Activated CD4-positive, alpha-beta T cell treated with anti-CD3 and anti-CD28 coated beads, Interleukin-2, amount 10 ng/mL, durations not matched to agents 7 days and 5 days (primary cell): Measurements from ENCODE around the gene GNB1L. TPM values are rescaled to one million over a fixed set of nuclear protein-coding genes. Genes with fewer than 3 reads are reported as not detected.
"Not testable (repeated sequence)": the region's sequence is repeated elsewhere in the genome, so short reads cannot be mapped to it uniquely, and the experiment has no call there.

Source experiments
- CTCF ChIA-PET: fragments of 350-600 bp; sonication (Branson Sonifier 250); formaldehyde crosslinking; loops from one replicate; lab custom pipeline; 2021; ENCODE audit warnings: antibody characterized with exemption; lab: Charles Lee
- POLR2A ChIA-PET: fragments of 350-600 bp; sonication (Branson Sonifier 250); formaldehyde crosslinking; loops from one replicate; lab custom pipeline; 2021; ENCODE audit warnings: antibody characterized with exemption; lab: Charles Lee
- DNase-seq: peaks from one replicate; pipeline ENCODE4 v3.0.0-alpha.2; 2020
- H3K27ac Mint-ChIP-seq: one replicate; pipeline ENCODE4 v1.8.0; 2021; ENCODE audit warnings: mild to moderate bottlenecking, moderate library complexity, mixed read lengths
- H3K27me3 Mint-ChIP-seq: one replicate; pipeline ENCODE4 v1.8.0; 2021; ENCODE audit warnings: mixed read lengths
- H3K36me3 Mint-ChIP-seq: one replicate; pipeline ENCODE4 v1.8.0; 2021; ENCODE audit warnings: low read depth, mixed read lengths
- H3K4me1 Mint-ChIP-seq: one replicate; pipeline ENCODE4 v1.8.0; 2021; ENCODE audit warnings: mixed read lengths
- H3K4me3 Mint-ChIP-seq: one replicate; pipeline ENCODE4 v1.8.0; 2021; ENCODE audit warnings: mild to moderate bottlenecking, moderate library complexity, mixed read lengths
- H3K9me3 Mint-ChIP-seq: one replicate; pipeline ENCODE4 v1.8.0; 2021; ENCODE audit warnings: mixed read lengths
- total RNA-seq, 2 experiments: library from RNA; stranded (reverse); gene quantifications; one replicate each; pipeline ENCODE4 v1.2.3, GENCODE V29; 2021

Gene GNB1L
- total RNA-seq, 2 experiments from 2014 or later = 5.3 to 7.3 TPM

- Mint-ChIP-seq H3K9me3 (no peaks in the 10 kb centered on the region), H3K27ac (no peak overlapping the region), H3K27me3 (no peaks in the 10 kb centered on the region), H3K4me3 (no peak overlapping the region), H3K36me3 (no peaks in the 10 kb centered on the region), H3K4me1 (peaks cover 14% of the 10 kb centered on the region)
- ChIA-PET POLR2A (no interaction called here), CTCF (no interaction called here)
- DNase-seq = no peak
Observed at GRCh38 chr22:19840059-19840458, 14.6 kb downstream of the GNB1L start.

- no peaks in the 10 kb centered on the region for H3K9me3 Mint-ChIP-seq
- no peaks in the 10 kb centered on the region for H3K27me3 Mint-ChIP-seq
- ChIA-PET POLR2A (no interaction called here), CTCF (no interaction called here)
- no peak for DNase-seq
- H3K4me1 Mint-ChIP-seq = peaks cover 3% of the 10 kb centered on the region
- H3K36me3 Mint-ChIP-seq = no peaks in the 10 kb centered on the region
- H3K27ac Mint-ChIP-seq = no peak overlapping the region
- H3K4me3 Mint-ChIP-seq = no peak overlapping the region
Observed at GRCh38 chr22:19837915-19838314, 16.8 kb downstream of the GNB1L start.

- H3K36me3 Mint-ChIP-seq = no peaks in the 10 kb centered on the region
- no peaks in the 10 kb centered on the region for H3K27me3 Mint-ChIP-seq
- POLR2A ChIA-PET = no interaction called here
- H3K27ac Mint-ChIP-seq = no peak overlapping the region
- no peak overlapping the region for H3K4me3 Mint-ChIP-seq
- H3K9me3 Mint-ChIP-seq = no peaks in the 10 kb centered on the region
- CTCF ChIA-PET = no interaction called here
- H3K4me1 Mint-ChIP-seq = peaks cover 7% of the 10 kb centered on the region
- no peak for DNase-seq
Observed at GRCh38 chr22:19836512-19836911, 18.2 kb downstream of the GNB1L start.

- no peak for DNase-seq
- no peaks in the 10 kb centered on the region for H3K9me3 Mint-ChIP-seq
- H3K4me1 Mint-ChIP-seq = peaks cover 7% of the 10 kb centered on the region
- CTCF ChIA-PET = interaction anchor here (0.8 kb wide), 1 partner anchor 184 kb away, joined by 3 read pairs; no protein-coding TSS in a partner anchor
- POLR2A ChIA-PET = no interaction called here
- H3K27me3 Mint-ChIP-seq = no peaks in the 10 kb centered on the region
- H3K27ac Mint-ChIP-seq = no peak overlapping the region
- H3K4me3 Mint-ChIP-seq = no peak overlapping the region
- no peaks in the 10 kb centered on the region for H3K36me3 Mint-ChIP-seq
Observed at GRCh38 chr22:19834599-19834998, 20.1 kb downstream of the GNB1L start.

GRCh38 chr22:19833327-19833726 is 21.3 kb downstream of the GNB1L start:
- DNase-seq, POLR2A ChIA-PET, H3K27ac Mint-ChIP-seq, H3K36me3 Mint-ChIP-seq, H3K4me3 Mint-ChIP-seq, H3K4me1 Mint-ChIP-seq, CTCF ChIA-PET, H3K27me3 Mint-ChIP-seq, H3K9me3 Mint-ChIP-seq: not testable (repeated sequence)

GRCh38 chr22:19832476-19833108 is 22.1 kb downstream of the GNB1L start:
- Mint-ChIP-seq H3K9me3 (no peaks in the 10 kb centered on the region), H3K36me3 (no peaks in the 10 kb centered on the region), H3K27me3 (no peaks in the 10 kb centered on the region), H3K4me1 (peaks cover 7% of the 10 kb centered on the region), H3K4me3 (no peak overlapping the region), H3K27ac (no peak overlapping the region)
- CTCF ChIA-PET = interaction anchor here (0.8 to 1.1 kb wide), 3 partner anchors 10 to 102 kb away, joined by 3 read pairs; no protein-coding TSS in a partner anchor
- POLR2A ChIA-PET = interaction anchor here (0.7 kb wide), 1 partner anchor 23 kb away, joined by 3 read pairs; no protein-coding TSS in a partner anchor
- peak; percentile 2 for DNase-seq

GRCh38 chr22:19831979-19832378 is 22.7 kb downstream of the GNB1L start:
- not testable (repeated sequence) for DNase-seq, H3K9me3 Mint-ChIP-seq, H3K27ac Mint-ChIP-seq, H3K4me3 Mint-ChIP-seq, H3K27me3 Mint-ChIP-seq, H3K4me1 Mint-ChIP-seq, H3K36me3 Mint-ChIP-seq
- ChIA-PET POLR2A (interaction anchor here (0.7 kb wide), 1 partner anchor 24 kb away, joined by 3 read pairs; no protein-coding TSS in a partner anchor), CTCF (interaction anchor here (0.7 to 1.1 kb wide), 5 partner anchors 9 to 101 kb away, joined by 3 to 5 read pairs (median 3); no protein-coding TSS in a partner anchor)

GRCh38 chr22:19831016-19831415 is 23.7 kb downstream of the GNB1L start:
- Mint-ChIP-seq H3K27ac (no peak overlapping the region), H3K4me1 (peaks cover 7% of the 10 kb centered on the region), H3K36me3 (no peaks in the 10 kb centered on the region), H3K27me3 (no peaks in the 10 kb centered on the region), H3K9me3 (no peaks in the 10 kb centered on the region), H3K4me3 (no peak overlapping the region)
- no peak for DNase-seq
- ChIA-PET CTCF (interaction anchor here (0.7 to 0.9 kb wide), 2 partner anchors 82 to 351 kb away, joined by 3 to 5 read pairs; no protein-coding TSS in a partner anchor), POLR2A (no interaction called here)

GRCh38 chr22:19828035-19828401 is 26.7 kb downstream of the GNB1L start:
- Mint-ChIP-seq H3K27me3 (no peaks in the 10 kb centered on the region), H3K4me1 (peaks cover 6% of the 10 kb centered on the region), H3K27ac (no peak overlapping the region), H3K4me3 (no peak overlapping the region), H3K9me3 (no peaks in the 10 kb centered on the region), H3K36me3 (no peaks in the 10 kb centered on the region)
- CTCF ChIA-PET = no interaction called here
- POLR2A ChIA-PET = no interaction called here
- no peak for DNase-seq

GRCh38 chr22:19827341-19828034 is 27.2 kb downstream of the GNB1L start:
- H3K27ac Mint-ChIP-seq = no peak overlapping the region
- ChIA-PET POLR2A (no interaction called here), CTCF (no interaction called here)
- H3K4me1 Mint-ChIP-seq = peaks cover under 1% of the 10 kb centered on the region
- no peaks in the 10 kb centered on the region for H3K9me3 Mint-ChIP-seq
- peak; percentile 1 for DNase-seq
- no peaks in the 10 kb centered on the region for H3K36me3 Mint-ChIP-seq
- H3K27me3 Mint-ChIP-seq = no peaks in the 10 kb centered on the region
- no peak overlapping the region for H3K4me3 Mint-ChIP-seq

GRCh38 chr22:19826619-19826950 is 28.1 kb downstream of the GNB1L start:
- CTCF ChIA-PET = no interaction called here
- POLR2A ChIA-PET = no interaction called here
- no peaks in the 10 kb centered on the region for H3K9me3 Mint-ChIP-seq

GRCh38 chr22:19825904-19826618 is 28.6 kb downstream of the GNB1L start:
- Mint-ChIP-seq H3K4me1 (no peaks in the 10 kb centered on the region), H3K36me3 (no peaks in the 10 kb centered on the region), H3K27me3 (no peaks in the 10 kb centered on the region), H3K9me3 (no peaks in the 10 kb centered on the region), H3K27ac (no peak overlapping the region), H3K4me3 (no peak overlapping the region)
- DNase-seq = peak; percentile 1
- POLR2A ChIA-PET = no interaction called here
- CTCF ChIA-PET = no interaction called here

More at GRCh38 chr22:19826619-19826950, 28.1 kb downstream of the GNB1L start:
- Mint-ChIP-seq H3K27ac (no peak overlapping the region), H3K4me1 (no peaks in the 10 kb centered on the region), H3K27me3 (no peaks in the 10 kb centered on the region), H3K36me3 (no peaks in the 10 kb centered on the region), H3K4me3 (no peak overlapping the region)
- DNase-seq = no peak

GRCh38 chr22:19824926-19825339 is 29.7 kb downstream of the GNB1L start:
- POLR2A ChIA-PET = no interaction called here
- Mint-ChIP-seq H3K4me3 (no peak overlapping the region), H3K27me3 (no peaks in the 10 kb centered on the region), H3K9me3 (no peaks in the 10 kb centered on the region), H3K36me3 (no peaks in the 10 kb centered on the region), H3K4me1 (no peaks in the 10 kb centered on the region), H3K27ac (no peak overlapping the region)
- peak; percentile 3 for DNase-seq
- CTCF ChIA-PET = no interaction called here
